Activated naive CD8-positive, alpha-beta T cell treated with anti-CD3 and anti-CD28 coated beads, Interleukin-2, amount 10 ng/mL, durations not matched to agents 7 days and 5 days (primary cell): Measurements from ENCODE around the gene AKAP5. TPM values are rescaled to one million over a fixed set of nuclear protein-coding genes. Genes with fewer than 3 reads are reported as not detected.
"Not testable (repeated sequence)": the region's sequence is repeated elsewhere in the genome, so short reads cannot be mapped to it uniquely, and the experiment has no call there.

Experiments
- ATAC-seq: fragments of 150-1000 bp; cut with Tn5 transposase; one replicate; pipeline ENCODE4 v1.10.0; 2021; ENCODE audit warnings: low read depth, moderate library complexity
- POLR2A ChIA-PET: fragments of 350-600 bp; sonication (Branson Sonifier 250); formaldehyde crosslinking; loops from one replicate; lab custom pipeline; 2021; ENCODE audit warnings: antibody characterized with exemption; lab: Charles Lee
- DNase-seq: peaks from one replicate; pipeline ENCODE4 v3.0.0; 2021
- H3K27ac Mint-ChIP-seq: one replicate; pipeline ENCODE4 v1.8.0; 2022; ENCODE audit warnings: mild to moderate bottlenecking, mixed read lengths
- H3K27me3 Mint-ChIP-seq: one replicate; pipeline ENCODE4 v1.8.0; 2022; ENCODE audit warnings: mild to moderate bottlenecking, moderate library complexity, mixed read lengths
- H3K36me3 Mint-ChIP-seq: one replicate; pipeline ENCODE4 v1.8.0; 2021; ENCODE audit warnings: mild to moderate bottlenecking, mixed read lengths
- H3K4me1 Mint-ChIP-seq: one replicate; pipeline ENCODE4 v1.8.0; 2021; ENCODE audit warnings: mixed read lengths
- H3K4me3 Mint-ChIP-seq: one replicate; pipeline ENCODE4 v1.8.0; 2022; ENCODE audit warnings: mild to moderate bottlenecking, moderate library complexity, mixed read lengths
- H3K9me3 Mint-ChIP-seq: one replicate; pipeline ENCODE4 v1.8.0; 2021; ENCODE audit warnings: mixed read lengths
- total RNA-seq, 2 experiments: library from RNA; stranded (reverse); gene quantifications; one replicate each; pipeline ENCODE4 v1.2.3, GENCODE V29; 2021

The AKAP5 gene
- total RNA-seq, 2 experiments from 2014 or later, result 1.7 TPM

GRCh38 chr14:64508215-64508776, 43.0 kb downstream of the AKAP5 start:
- POLR2A ChIA-PET, result interaction anchor here (0.5 kb wide), 1 partner anchor 220 kb away, joined by 3 read pairs; no protein-coding TSS in a partner anchor

GRCh38 chr14:64509036-64509435, 43.7 kb downstream of the AKAP5 start:
- peak overlapping the region; percentile 11 for H3K27ac Mint-ChIP-seq
- DNase-seq (no peak), ATAC-seq (no peak)
- peak overlapping the region; percentile 72 for H3K4me3 Mint-ChIP-seq
- POLR2A ChIA-PET, result no interaction called here
- H3K9me3 Mint-ChIP-seq, result no peaks in the 10 kb centered on the region
- H3K27me3 Mint-ChIP-seq, result no peaks in the 10 kb centered on the region
- H3K36me3 Mint-ChIP-seq, result peaks cover 17% of the 10 kb centered on the region
- H3K4me1 Mint-ChIP-seq, result peaks cover 50% of the 10 kb centered on the region

More at GRCh38 chr14:64508215-64508776, 43.0 kb downstream of the AKAP5 start:
- Mint-ChIP-seq H3K4me1 (peaks cover 46% of the 10 kb centered on the region), H3K27me3 (no peaks in the 10 kb centered on the region), H3K9me3 (no peaks in the 10 kb centered on the region), H3K27ac (peak overlapping the region; percentile 61), H3K4me3 (peak overlapping the region; percentile 91), H3K36me3 (peaks cover 16% of the 10 kb centered on the region)
- ATAC-seq (no peak), DNase-seq (no peak)

- Mint-ChIP-seq H3K27ac (peak overlapping the region; percentile 67), H3K9me3 (no peaks in the 10 kb centered on the region), H3K4me1 (peaks cover 47% of the 10 kb centered on the region), H3K36me3 (peaks cover 11% of the 10 kb centered on the region), H3K27me3 (no peaks in the 10 kb centered on the region), H3K4me3 (peak overlapping the region; percentile 72)
- ATAC-seq (peak; percentile 55), DNase-seq (peak; percentile 34)
- POLR2A ChIA-PET, result interaction anchor here (0.7 to 1.8 kb wide), 3 partner anchors 9 to 66 kb away, joined by 3 to 14 read pairs (median 3); no protein-coding TSS in a partner anchor
Measured at GRCh38 chr14:64510825-64511671, 45.7 kb downstream of the AKAP5 start.

GRCh38 chr14:64513271-64513670, 48.0 kb downstream of the AKAP5 start:
- H3K9me3 Mint-ChIP-seq, result no peaks in the 10 kb centered on the region
- H3K27me3 Mint-ChIP-seq, result no peaks in the 10 kb centered on the region
- ATAC-seq (no peak), DNase-seq (no peak)
- H3K4me1 Mint-ChIP-seq, result peaks cover 41% of the 10 kb centered on the region
- H3K36me3 Mint-ChIP-seq, result peaks cover 7% of the 10 kb centered on the region
- no peak overlapping the region for H3K27ac Mint-ChIP-seq
- POLR2A ChIA-PET, result interaction anchor here (0.6 kb wide), 1 partner anchor 17 kb away, joined by 3 read pairs; no protein-coding TSS in a partner anchor
- no peak overlapping the region for H3K4me3 Mint-ChIP-seq

GRCh38 chr14:64515053-64515452, 49.8 kb downstream of the AKAP5 start:
- Mint-ChIP-seq H3K27ac (no peak overlapping the region), H3K9me3 (no peaks in the 10 kb centered on the region), H3K4me1 (peaks cover 26% of the 10 kb centered on the region), H3K4me3 (no peak overlapping the region), H3K27me3 (no peaks in the 10 kb centered on the region), H3K36me3 (peaks cover 7% of the 10 kb centered on the region)
- no peak for DNase-seq
- ATAC-seq, result no peak
- POLR2A ChIA-PET, result interaction anchor here (0.7 to 1.2 kb wide), 2 partner anchors 11 to 46 kb away, joined by 5 read pairs; no protein-coding TSS in a partner anchor

GRCh38 chr14:64516969-64517368, 51.7 kb downstream of the AKAP5 start:
- no peak for ATAC-seq
- DNase-seq, result no peak
- H3K27me3 Mint-ChIP-seq, result no peaks in the 10 kb centered on the region
- H3K27ac Mint-ChIP-seq, result no peak overlapping the region
- no peak overlapping the region for H3K4me3 Mint-ChIP-seq
- POLR2A ChIA-PET, result no interaction called here
- H3K4me1 Mint-ChIP-seq, result peaks cover 13% of the 10 kb centered on the region
- H3K36me3 Mint-ChIP-seq, result peaks cover 10% of the 10 kb centered on the region
- H3K9me3 Mint-ChIP-seq, result no peaks in the 10 kb centered on the region

- H3K4me3 Mint-ChIP-seq, POLR2A ChIA-PET, DNase-seq, H3K27me3 Mint-ChIP-seq, H3K27ac Mint-ChIP-seq, H3K36me3 Mint-ChIP-seq, H3K9me3 Mint-ChIP-seq, ATAC-seq: not testable (repeated sequence)
- H3K4me1 Mint-ChIP-seq, result peaks cover 13% of the 10 kb centered on the region
Measured at GRCh38 chr14:64517667-64518066, 52.4 kb downstream of the AKAP5 start.

GRCh38 chr14:64518229-64518628, 52.9 kb downstream of the AKAP5 start:
- Mint-ChIP-seq H3K27me3 (no peaks in the 10 kb centered on the region), H3K4me3 (no peak overlapping the region), H3K4me1 (peaks cover 13% of the 10 kb centered on the region), H3K36me3 (peaks cover 9% of the 10 kb centered on the region), H3K27ac (no peak overlapping the region), H3K9me3 (no peaks in the 10 kb centered on the region)
- ATAC-seq (no peak), DNase-seq (no peak)
- POLR2A ChIA-PET, result no interaction called here

GRCh38 chr14:64520699-64521098, 55.4 kb downstream of the AKAP5 start:
- Mint-ChIP-seq H3K4me1 (peaks cover 9% of the 10 kb centered on the region), H3K9me3 (no peaks in the 10 kb centered on the region), H3K36me3 (peaks cover 9% of the 10 kb centered on the region), H3K27me3 (no peaks in the 10 kb centered on the region), H3K4me3 (no peak overlapping the region), H3K27ac (no peak overlapping the region)
- DNase-seq (no peak), ATAC-seq (no peak)
- POLR2A ChIA-PET, result interaction anchor here (0.7 kb wide), 1 partner anchor 538 kb away, joined by 4 read pairs; no protein-coding TSS in a partner anchor

GRCh38 chr14:64522591-64523355, 57.5 kb downstream of the AKAP5 start:
- Mint-ChIP-seq H3K27ac (no peak overlapping the region), H3K9me3 (peaks cover 1% of the 10 kb centered on the region), H3K36me3 (peaks cover 17% of the 10 kb centered on the region), H3K27me3 (no peaks in the 10 kb centered on the region), H3K4me3 (no peak overlapping the region), H3K4me1 (peaks cover 7% of the 10 kb centered on the region)
- POLR2A ChIA-PET, result no interaction called here
- no peak for DNase-seq
- ATAC-seq, result no peak

Other genes starting within 250 kb of the AKAP5 start
- under 1 TPM in 1 of 2 experiments, not detected in 1; 0.11 TPM for gene ESR2, start 171.1 kb upstream of the AKAP5 start, total RNA-seq
- gene MTHFD1, start 77.1 kb upstream of the AKAP5 start, total RNA-seq, result 100 to 1,000 TPM; 146 to 147 TPM
- 10 to 100 TPM; 51.2 to 55.3 TPM for gene ZBTB25, start 38.3 kb downstream of the AKAP5 start, total RNA-seq
- 10 to 100 TPM; 84.1 to 86.7 TPM for gene ZBTB1, start 39.3 kb downstream of the AKAP5 start, total RNA-seq
- gene HSPA2, start 75.2 kb downstream of the AKAP5 start, total RNA-seq, result 1 to 10 TPM; 3.3 to 4.0 TPM
- gene PPP1R36, start 84.5 kb downstream of the AKAP5 start, total RNA-seq, result under 1 TPM; 0.28 to 0.69 TPM
- 1 to 10 TPM; 5.5 to 6.6 TPM for gene PLEKHG3, start 238.9 kb downstream of the AKAP5 start, total RNA-seq